Fibroblast of lung (primary cell): ENCODE results near the gene ACBD7. TPM values are rescaled to one million over a fixed set of nuclear protein-coding genes. Genes with fewer than 3 reads are reported as not detected.

Source experiments
- DNase-seq, 2 donors: peaks; one replicate each; pipeline versions ENCODE4 v3.0.0 to v3.0.0-alpha.2; 2010; ENCODE audit warnings: low read depth in 2 of 2
- H2AFZ ChIP-seq: 2 replicates; pipeline ENCODE4 v1.5.1; 2012; ENCODE audit warnings: low read length, control low read depth, inconsistent platforms
- H3K27ac ChIP-seq: 2 replicates; pipeline ENCODE4 v1.5.1; 2011; ENCODE audit warnings: low read length, control low read depth; ENCODE audit not compliant: insufficient read depth
- H3K27me3 ChIP-seq: 2 replicates; pipeline ENCODE4 v1.5.1; 2011; ENCODE audit warnings: mild to moderate bottlenecking, low read length; ENCODE audit not compliant: control insufficient read depth, insufficient read depth
- H3K36me3 ChIP-seq: 2 replicates; pipeline ENCODE4 v1.5.1; 2011; ENCODE audit warnings: low read length; ENCODE audit not compliant: control insufficient read depth, insufficient read depth
- H3K4me1 ChIP-seq: 2 replicates; pipeline ENCODE4 v1.5.1; 2011; ENCODE audit warnings: low read length; ENCODE audit not compliant: control insufficient read depth, insufficient read depth; ENCODE audit errors: extremely low read depth
- H3K4me2 ChIP-seq: 2 replicates; pipeline ENCODE4 v1.5.1; 2011; ENCODE audit warnings: low read length, control low read depth; ENCODE audit not compliant: insufficient read depth; ENCODE audit errors: extremely low read depth
- H3K4me3 ChIP-seq, 4 experiments: fragments of 200-600 bp in 1 of 4; sonication (generic) in 1 of 4; replicated peaks in 1 of 4; 2 replicates each; pipeline ENCODE4 v1.5.1; 2011 to 2016; ENCODE audit warnings: low read length in 4 of 4, low read depth in 3 of 4, mild to moderate bottlenecking in 3 of 4, control low read depth in 2 of 4, inconsistent platforms in 1 of 4, mixed read lengths in 1 of 4; ENCODE audit not compliant: insufficient read depth in 1 of 4; ENCODE audit errors: control extremely low read depth in 1 of 4
- H3K79me2 ChIP-seq: 2 replicates; pipeline ENCODE4 v1.5.1; 2012; ENCODE audit warnings: mild to moderate bottlenecking, low read length, inconsistent platforms; ENCODE audit not compliant: control insufficient read depth, insufficient read depth
- H3K9ac ChIP-seq: 2 replicates; pipeline ENCODE4 v1.5.1; 2011; ENCODE audit warnings: mild to moderate bottlenecking, low read length, control low read depth; ENCODE audit not compliant: insufficient read depth
- H3K9me3 ChIP-seq: 2 replicates; pipeline ENCODE4 v1.5.1; 2012; ENCODE audit warnings: low read depth, low read length; ENCODE audit not compliant: control insufficient read depth, insufficient read depth
- H4K20me1 ChIP-seq: 2 replicates; pipeline ENCODE4 v1.5.1; 2011; ENCODE audit warnings: low read length; ENCODE audit not compliant: control insufficient read depth, insufficient read depth; ENCODE audit errors: extremely low read depth
- CTCF ChIP-seq, 2 donors: IDR thresholded peaks in 1 of 2; conservative IDR thresholded peaks in 1 of 2; 1 replicate in 1 of 2; 2 replicates in 1 of 2; pipeline ENCODE4 v1.5.1; 2011 to 2012; ENCODE audit warnings: low read length in 2 of 2, control low read depth in 1 of 2, inconsistent platforms in 1 of 2, low read depth in 1 of 2, mild to moderate bottlenecking in 1 of 2
- EZH2 ChIP-seq: IDR thresholded peaks from 2 replicates; pipeline ENCODE4 v1.5.1; 2012; ENCODE audit warnings: low read length, control low read depth, mild to moderate bottlenecking; ENCODE audit errors: missing control alignments
- polyA plus RNA-seq, 2 donors: library from polyadenylated mRNA; depleted of rRNA in 1 of 2; stranded (reverse) in 1 of 2; unstranded in 1 of 2; fragments of >200 nt; gene quantifications; 2 replicates each; pipeline ENCODE4 v1.2.1, GENCODE V29; 2011 to 2012; ENCODE audit warnings: missing spikeins in 1 of 2
- total RNA-seq: library from RNA; depleted of rRNA; stranded (reverse); fragments of >200 nt; gene quantifications from 2 replicates; pipeline ENCODE4 v1.2.1, GENCODE V29; 2014

Gene ACBD7
- total and polyA plus RNA-seq, 2 donors (not counting 1 experiment from before 2014, with no cell fraction given): 0.42 to 4.1 TPM

- Histone ChIP-seq H3K79me2 (no peaks in the 10 kb centered on the region), H3K4me3 (no peak overlapping the region), H3K4me2 (no peak overlapping the region), H2AFZ (no peak overlapping the region), H3K9ac (no peak overlapping the region), H3K27ac (no peak overlapping the region), H3K36me3 (no peaks in the 10 kb centered on the region), H4K20me1 (no peaks in the 10 kb centered on the region), H3K27me3 (no peaks in the 10 kb centered on the region), H3K9me3 (no peaks in the 10 kb centered on the region), H3K4me1 (no peaks in the 10 kb centered on the region)
- DNase-seq: no peak
- no peak for TF ChIP-seq CTCF (conservative IDR thresholded peaks at IDR 0.05 in 1 of 2, IDR thresholded peaks at IDR 0.05 in 1 of 2; ENCODE audit: low read depth in 1 of 2, low read length in 2 of 2)
- no peak for TF ChIP-seq EZH2
Observed at GRCh38 chr10:15059914-15060313, 28.7 kb downstream of the ACBD7 start.

GRCh38 chr10:15058689-15059088, 29.9 kb downstream of the ACBD7 start:
- Histone ChIP-seq H3K9me3 (no peaks in the 10 kb centered on the region), H3K36me3 (no peaks in the 10 kb centered on the region), H3K27me3 (no peaks in the 10 kb centered on the region), H3K9ac (no peak overlapping the region), H3K79me2 (no peaks in the 10 kb centered on the region), H4K20me1 (no peaks in the 10 kb centered on the region), H3K4me2 (no peak overlapping the region), H2AFZ (no peak overlapping the region), H3K4me3 (no peak overlapping the region), H3K27ac (no peak overlapping the region), H3K4me1 (no peaks in the 10 kb centered on the region)
- TF ChIP-seq CTCF (conservative IDR thresholded peaks at IDR 0.05 in 1 of 2, IDR thresholded peaks at IDR 0.05 in 1 of 2; ENCODE audit: low read depth in 1 of 2, low read length in 2 of 2) (no peak), EZH2 (no peak)
- DNase-seq: no peak

- Histone ChIP-seq H4K20me1 (no peaks in the 10 kb centered on the region), H3K4me1 (no peaks in the 10 kb centered on the region), H3K27ac (no peak overlapping the region), H3K27me3 (no peaks in the 10 kb centered on the region), H3K9me3 (no peaks in the 10 kb centered on the region), H3K4me2 (no peak overlapping the region), H3K9ac (no peak overlapping the region), H3K4me3 (no peak overlapping the region), H3K36me3 (no peaks in the 10 kb centered on the region), H3K79me2 (no peaks in the 10 kb centered on the region), H2AFZ (no peak overlapping the region)
- no peak for DNase-seq
- TF ChIP-seq CTCF (conservative IDR thresholded peaks at IDR 0.05 in 1 of 2, IDR thresholded peaks at IDR 0.05 in 1 of 2; ENCODE audit: low read depth in 1 of 2, low read length in 2 of 2) (no peak), EZH2 (no peak)
Observed at GRCh38 chr10:15053061-15053460, 35.5 kb downstream of the ACBD7 start.
